Esophagus muscularis mucosa (tissue), 3 donors: ENCODE data around the gene NCKAP1.

Source experiments
- EP300 ChIP-seq: sonication (generic); formaldehyde crosslinking; IDR thresholded peaks from one replicate; pipeline ENCODE4 v1.6.1; 2017; ENCODE audit warnings: antibody characterized with exemption
- TF ChIP-seq, protein P1 (sequence below), 3 experiments: fragments of 200-600 bp in 2 of 3; fragments of 450-650 bp in 1 of 3; sonication (generic) in 2 of 3; IDR thresholded peaks; one replicate each; pipeline ENCODE4 v1.5.1; 2017 to 2019; ENCODE audit warnings: antibody characterized with exemption in 3 of 3, mild to moderate bottlenecking in 2 of 3, moderate library complexity in 1 of 3

GRCh38 chr2:182921234-182921633 lies 117.0 kb downstream of the NCKAP1 start:
- no peak for TF ChIP-seq EP300
- TF ChIP-seq, protein P1, sequence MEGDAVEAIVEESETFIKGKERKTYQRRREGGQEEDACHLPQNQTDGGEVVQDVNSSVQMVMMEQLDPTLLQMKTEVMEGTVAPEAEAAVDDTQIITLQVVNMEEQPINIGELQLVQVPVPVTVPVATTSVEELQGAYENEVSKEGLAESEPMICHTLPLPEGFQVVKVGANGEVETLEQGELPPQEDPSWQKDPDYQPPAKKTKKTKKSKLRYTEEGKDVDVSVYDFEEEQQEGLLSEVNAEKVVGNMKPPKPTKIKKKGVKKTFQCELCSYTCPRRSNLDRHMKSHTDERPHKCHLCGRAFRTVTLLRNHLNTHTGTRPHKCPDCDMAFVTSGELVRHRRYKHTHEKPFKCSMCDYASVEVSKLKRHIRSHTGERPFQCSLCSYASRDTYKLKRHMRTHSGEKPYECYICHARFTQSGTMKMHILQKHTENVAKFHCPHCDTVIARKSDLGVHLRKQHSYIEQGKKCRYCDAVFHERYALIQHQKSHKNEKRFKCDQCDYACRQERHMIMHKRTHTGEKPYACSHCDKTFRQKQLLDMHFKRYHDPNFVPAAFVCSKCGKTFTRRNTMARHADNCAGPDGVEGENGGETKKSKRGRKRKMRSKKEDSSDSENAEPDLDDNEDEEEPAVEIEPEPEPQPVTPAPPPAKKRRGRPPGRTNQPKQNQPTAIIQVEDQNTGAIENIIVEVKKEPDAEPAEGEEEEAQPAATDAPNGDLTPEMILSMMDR (IDR thresholded peaks at IDR 0.05): no peak
